ENCODE data around the gene KDM2A.

The KDM2A gene

GRCh38 chr11:67306769-67307544, 187.9 kb downstream of the KDM2A start:
- no peak for DNase-seq

- DNase-seq: no peak
Observed at GRCh38 chr11:67307545-67308001, 188.5 kb downstream of the KDM2A start.
